ENCODE measurements around the gene CDH22.

CDH22 gene

GRCh38 chr20:46346770-46347169 is 38.5 kb upstream of the CDH22 start:
- Histone ChIP-seq H3K27ac (no peak overlapping the region), H3K4me3 (no peak overlapping the region)

DNA sequence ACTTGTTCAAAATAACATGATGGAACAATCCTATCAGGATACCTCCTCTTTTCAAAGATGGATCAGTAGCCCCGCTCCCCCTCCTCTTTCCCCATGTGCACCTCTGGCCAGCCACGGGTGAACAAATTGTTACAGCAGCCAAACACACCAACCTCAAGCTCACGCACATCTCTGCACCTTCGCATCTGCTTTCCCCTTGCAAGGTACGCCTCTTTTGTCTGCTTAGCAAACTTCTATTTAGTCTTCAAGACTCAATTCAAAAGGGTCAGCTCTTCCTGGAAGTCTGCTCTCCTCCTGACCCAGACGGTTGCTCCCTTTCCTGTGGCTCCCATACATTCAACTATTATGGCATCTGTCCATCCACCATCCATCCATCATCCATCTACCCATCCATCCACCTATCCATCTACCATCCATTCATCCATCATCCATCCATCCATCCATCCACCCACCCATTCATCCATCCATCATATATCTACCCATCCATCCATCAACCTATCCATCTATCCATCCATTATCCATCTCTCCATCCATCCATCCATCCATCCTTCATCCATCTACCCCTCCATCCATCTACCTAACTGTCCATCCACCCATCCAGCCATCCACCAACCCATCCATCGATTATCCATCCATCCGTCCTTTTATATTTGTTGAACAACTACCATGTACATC is 36.3 kb upstream of the CDH22 start:
- Histone ChIP-seq H3K27ac (no peak overlapping the region), H3K4me3 (no peak overlapping the region)

GRCh38 chr20:46343975-46344357 is 35.7 kb upstream of the CDH22 start:
- Histone ChIP-seq H3K4me3 (no peak overlapping the region), H3K27ac (no peak overlapping the region)

DNA sequence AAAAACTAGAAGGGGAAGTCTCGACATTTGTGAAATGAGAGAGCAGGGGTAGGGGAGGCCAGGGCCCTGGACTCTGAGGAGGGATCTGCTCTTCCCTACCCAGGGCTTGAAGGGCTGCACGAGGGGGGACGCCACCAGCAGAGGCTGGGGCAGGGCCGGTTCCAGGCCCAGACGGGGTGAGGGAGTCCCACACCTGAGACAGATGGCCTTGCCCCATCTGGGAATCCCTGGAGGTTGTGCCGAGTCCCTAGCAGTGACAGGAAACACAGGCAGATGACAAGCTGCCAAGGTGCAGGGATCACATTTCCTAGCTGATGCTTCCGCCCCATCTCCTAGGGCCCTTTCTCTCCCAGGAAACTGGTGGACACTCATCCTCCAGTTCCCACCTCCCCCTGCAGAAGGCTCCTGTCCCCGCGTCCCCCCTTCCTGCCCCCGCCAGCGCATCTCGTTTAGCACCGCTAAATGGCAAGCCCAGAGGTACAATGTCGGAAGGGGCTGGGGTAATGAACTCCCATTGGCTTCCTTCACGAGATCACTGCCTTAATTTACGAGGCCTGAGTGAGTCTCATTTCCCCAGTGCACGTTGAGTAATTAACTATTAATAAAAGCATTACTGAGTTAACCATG is 35.2 kb upstream of the CDH22 start:
- H3K4me3 ChIP-seq, result peak overlapping the region in 1 of 7 experiments; percentile 10
- no peak overlapping the region for H3K27ac ChIP-seq

DNA sequence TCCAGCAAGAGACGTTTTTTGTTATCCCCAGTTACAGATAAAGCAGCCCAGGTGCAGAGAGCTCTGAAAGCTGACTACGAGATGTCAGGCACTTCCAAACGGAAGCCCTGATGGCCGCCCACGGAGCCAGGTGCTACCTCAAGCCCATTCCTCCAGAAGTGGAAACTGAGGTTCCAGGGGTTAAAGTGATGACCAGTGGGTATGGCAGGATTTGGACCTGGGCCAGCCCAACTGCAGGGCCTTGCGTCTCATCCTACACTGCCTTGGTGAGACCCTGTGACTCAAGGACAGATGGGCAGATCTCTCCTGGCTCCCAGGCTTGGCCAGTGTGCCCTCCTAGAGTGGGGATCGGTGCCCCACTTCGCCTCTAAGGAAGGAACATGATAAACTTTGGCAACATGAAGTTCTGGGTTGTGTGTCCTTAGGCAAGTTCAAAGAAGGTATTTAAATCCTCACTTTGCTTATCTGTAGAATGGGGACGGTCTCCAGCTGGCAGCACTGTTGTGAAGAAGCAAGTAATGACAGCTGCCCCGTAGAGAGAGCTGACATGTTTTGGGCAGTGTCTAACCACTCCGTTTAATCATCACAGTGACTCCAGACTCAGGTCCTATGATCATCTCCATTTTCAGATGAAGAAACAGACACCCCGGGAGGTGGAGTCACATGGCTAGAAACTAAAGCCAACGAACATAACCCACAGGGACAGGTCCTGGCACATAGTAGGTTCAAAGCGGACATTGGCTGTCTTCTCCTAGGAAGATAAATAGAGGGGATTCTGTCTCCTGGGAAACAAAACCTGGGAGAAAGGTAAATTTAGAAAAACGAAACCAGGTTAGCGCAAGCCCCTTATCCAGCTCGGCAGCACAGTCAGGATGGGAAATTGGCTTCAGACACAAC is 34.4 kb upstream of the CDH22 start:
- H3K4me3 ChIP-seq, result peak overlapping the region in 1 of 7 experiments; percentile 10
- no peak overlapping the region for H3K27ac ChIP-seq

- Histone ChIP-seq H3K4me3 (no peak overlapping the region), H3K27ac (no peak overlapping the region)
Measured at GRCh38 chr20:46342010-46342378, 33.7 kb upstream of the CDH22 start.

DNA sequence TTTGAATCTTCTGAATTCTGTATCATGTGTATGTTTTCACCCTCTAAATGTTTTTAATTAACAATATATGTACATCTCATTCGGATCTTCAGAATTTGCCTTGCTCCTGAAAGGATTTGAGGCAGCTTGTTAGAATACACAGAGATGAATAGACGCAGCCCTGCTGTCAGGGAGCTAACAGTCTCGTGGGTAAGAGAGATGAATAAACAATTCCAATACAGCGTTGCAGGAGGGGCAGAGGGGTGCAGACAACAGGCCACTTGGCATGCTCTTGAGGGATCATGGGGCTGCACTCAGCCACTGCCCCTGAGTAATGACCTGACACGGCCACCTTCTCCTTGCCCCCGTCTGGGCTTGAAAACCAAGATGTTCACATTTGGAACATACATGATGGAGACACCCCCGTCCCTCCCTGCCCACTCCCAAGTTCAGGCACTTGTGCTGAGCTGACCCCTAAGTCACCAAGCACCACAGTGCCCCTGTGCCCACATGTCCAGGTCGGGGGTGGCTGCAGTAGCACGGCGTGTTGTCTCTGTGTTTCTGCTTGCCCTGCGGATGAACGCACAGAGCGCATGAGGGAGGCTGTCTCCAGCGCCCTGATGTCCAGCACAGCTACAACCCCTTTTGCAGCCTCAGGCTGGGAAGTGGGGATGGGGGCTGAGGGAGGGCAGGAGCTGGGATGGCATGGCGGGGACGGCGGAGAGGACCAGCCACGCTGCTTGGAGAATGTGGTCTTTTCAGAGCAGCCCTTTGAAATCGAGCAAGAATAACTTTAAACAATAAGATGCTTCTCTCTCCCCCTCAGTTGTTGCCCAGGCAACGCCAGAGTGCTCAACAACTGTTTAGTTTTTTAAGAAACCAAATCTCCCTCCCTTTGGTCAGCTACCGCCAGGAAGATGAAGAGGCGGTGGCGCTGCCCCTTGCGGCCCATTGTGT is 33.0 kb upstream of the CDH22 start:
- Histone ChIP-seq H3K4me3 (no peak overlapping the region), H3K27ac (no peak overlapping the region)

DNA sequence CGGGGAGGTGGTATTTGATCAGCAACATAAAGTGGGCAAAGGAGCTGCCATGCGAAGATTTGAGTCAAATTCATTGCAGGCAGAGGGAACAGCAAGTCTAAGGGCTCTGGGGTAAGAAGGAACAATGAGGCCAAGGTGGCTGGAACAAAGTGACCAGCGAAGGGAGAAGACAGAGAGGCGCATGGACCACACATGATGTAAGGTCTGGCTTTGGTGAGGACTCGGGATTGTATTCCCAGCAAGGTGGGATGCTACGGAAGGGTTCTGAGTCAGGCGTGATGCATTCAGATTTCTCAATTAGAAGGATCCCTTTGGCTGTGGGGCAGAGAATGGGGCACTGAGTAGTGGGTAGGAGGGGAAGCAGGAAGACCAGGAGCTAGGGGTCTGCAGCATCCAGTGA is 30.7 kb upstream of the CDH22 start:
- H3K27ac ChIP-seq, result no peak overlapping the region
- H3K4me3 ChIP-seq, result no peak overlapping the region

GRCh38 chr20:46336735-46337134 is 28.4 kb upstream of the CDH22 start:
- Histone ChIP-seq H3K27ac (no peak overlapping the region), H3K4me3 (no peak overlapping the region)

GRCh38 chr20:46334303-46334904 is 26.1 kb upstream of the CDH22 start:
- Histone ChIP-seq H3K27ac (no peak overlapping the region), H3K4me3 (no peak overlapping the region)

- H3K27ac ChIP-seq, result peak overlapping the region in 1 of 21 experiments; percentile 52
Measured at GRCh38 chr20:46333161-46333991, 25.1 kb upstream of the CDH22 start.

GRCh38 chr20:46332373-46333160 is 24.3 kb upstream of the CDH22 start:
- H3K27ac ChIP-seq, result peak overlapping the region in 5 of 21 experiments; percentile 25 to 69 (median 52)
- H3K4me3 ChIP-seq, result peak overlapping the region in 1 of 7 experiments; percentile 9

More at GRCh38 chr20:46333161-46333991, 25.1 kb upstream of the CDH22 start:
- H3K4me3 ChIP-seq, result no peak overlapping the region

DNA sequence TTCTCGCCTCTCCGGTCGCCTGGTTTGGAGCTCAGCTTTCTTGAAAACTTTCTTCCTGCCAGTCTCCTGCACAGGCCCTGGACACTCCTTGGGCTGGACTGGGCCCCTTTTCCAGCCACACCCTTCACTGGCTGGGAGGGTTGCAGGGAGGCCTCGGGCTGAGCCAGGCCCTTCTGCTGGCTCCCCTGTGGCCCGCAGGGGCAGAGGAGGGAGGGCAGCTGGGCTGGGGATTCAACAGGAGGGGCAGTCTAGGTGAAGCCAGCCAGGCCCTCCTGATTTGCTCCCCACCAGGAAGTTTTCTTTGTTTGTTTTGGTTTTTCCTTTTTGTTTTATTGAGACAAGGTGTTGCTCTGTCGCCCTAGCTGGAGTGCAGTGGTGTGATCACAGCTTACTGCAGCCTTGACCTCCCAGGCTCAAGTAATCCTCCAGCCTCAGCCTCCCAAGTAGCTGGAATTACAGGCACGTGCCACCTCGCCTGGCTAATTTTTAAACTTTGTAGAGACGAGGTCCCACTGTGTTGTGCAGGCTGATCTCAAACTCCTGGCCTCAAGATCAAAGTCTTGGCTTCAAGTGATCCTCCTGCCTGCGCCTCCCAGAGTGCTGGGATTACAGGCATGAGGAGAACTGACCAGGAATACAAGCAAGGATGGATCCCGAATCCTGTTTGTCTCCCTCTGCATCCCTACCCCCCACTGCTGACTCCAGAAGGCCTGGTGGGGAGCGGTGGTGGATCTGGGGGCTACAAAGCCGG is 23.5 kb upstream of the CDH22 start:
- H3K27ac ChIP-seq, result peak overlapping the region in 3 of 21 experiments; percentile 46 to 60 (median 52)
- H3K4me3 ChIP-seq, result no peak overlapping the region

- no peak overlapping the region for H3K4me3 ChIP-seq
- peak overlapping the region in 1 of 21 experiments; percentile 34 for H3K27ac ChIP-seq
Measured at GRCh38 chr20:46330831-46331371, 22.6 kb upstream of the CDH22 start.

DNA sequence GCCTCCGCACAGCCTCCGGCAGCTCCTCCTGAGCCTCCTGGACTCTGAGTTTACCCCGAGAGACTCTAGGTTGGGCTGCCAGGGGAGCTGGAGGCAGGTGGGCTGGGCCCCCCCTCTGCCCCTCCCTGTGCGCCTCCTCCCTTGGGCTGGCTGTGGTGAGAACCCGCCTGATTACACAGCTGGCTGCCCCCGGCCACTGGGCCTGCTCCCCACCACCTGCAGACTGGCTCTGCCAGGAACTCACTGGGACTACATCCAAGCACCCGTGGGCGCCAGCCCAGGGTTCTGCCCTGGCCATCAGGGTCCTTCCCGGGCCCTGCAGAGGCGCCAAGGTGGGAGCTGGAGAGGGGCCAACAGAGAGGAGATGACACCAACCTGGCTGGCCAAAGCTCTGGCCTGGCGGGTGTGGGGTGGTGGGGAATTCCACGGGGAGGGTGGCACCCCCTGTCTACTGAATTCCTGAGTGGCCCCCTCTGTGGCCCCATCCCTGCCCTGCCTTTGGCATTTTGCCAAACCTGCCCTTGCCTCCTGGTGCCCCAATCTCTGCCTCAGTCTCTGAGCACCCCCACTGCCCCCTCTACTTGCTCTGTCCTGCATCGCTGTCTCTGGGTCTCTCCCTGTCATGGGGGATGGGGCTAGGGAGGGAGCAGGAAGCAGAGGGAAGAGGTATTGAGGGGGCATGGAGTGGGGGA is 21.9 kb upstream of the CDH22 start:
- H3K4me3 ChIP-seq, result no peak overlapping the region
- peak overlapping the region in 1 of 21 experiments; percentile 12 for H3K27ac ChIP-seq
